Keratinocyte (primary cell): ENCODE results near the gene CNDP2. TPM values are rescaled to one million over a fixed set of nuclear protein-coding genes. Genes with fewer than 3 reads are reported as not detected.

Experiments
- DNase-seq: peaks from one replicate; pipeline ENCODE4 v3.0.0-alpha.2; 2011; ENCODE audit warnings: low read depth, missing footprints, low spot score
- FAIRE-seq: peaks from 2 replicates; lab custom pipeline; 2011; peaks lifted over from hg19 to GRCh38; lab: Jason Lieb, UNC
- H2AFZ ChIP-seq: 2 replicates; pipeline ENCODE4 v1.6.0; 2012; ENCODE audit warnings: low read length, control low read depth, inconsistent platforms; ENCODE audit not compliant: control insufficient read depth
- H3K27ac ChIP-seq: 2 replicates; pipeline ENCODE4 v1.5.1; 2011; ENCODE audit warnings: low read length; ENCODE audit not compliant: control insufficient read depth, insufficient read depth
- H3K27me3 ChIP-seq: 3 replicates; pipeline ENCODE4 v1.6.0; 2011; ENCODE audit warnings: low read length; ENCODE audit not compliant: control insufficient read depth, insufficient read depth; ENCODE audit errors: extremely low read depth
- H3K36me3 ChIP-seq, 2 experiments: 2 replicates in 1 of 2; 3 replicates in 1 of 2; pipeline ENCODE4 v1.5.1; 2011; ENCODE audit warnings: low read length in 2 of 2, mild to moderate bottlenecking in 1 of 2; ENCODE audit not compliant: control insufficient read depth in 2 of 2, insufficient read depth in 2 of 2; ENCODE audit errors: extremely low read depth in 1 of 2
- H3K4me1 ChIP-seq: 3 replicates; pipeline ENCODE4 v1.5.1; 2011; ENCODE audit warnings: low read length; ENCODE audit not compliant: control insufficient read depth, insufficient read depth; ENCODE audit errors: extremely low read depth
- H3K4me2 ChIP-seq: 3 replicates; pipeline ENCODE4 v1.6.0; 2011; ENCODE audit warnings: low read depth, low read length; ENCODE audit not compliant: control insufficient read depth, insufficient read depth; ENCODE audit errors: extremely low read depth
- H3K4me3 ChIP-seq, 3 experiments: fragments of 200-600 bp in 1 of 3; sonication (generic) in 1 of 3; 2 replicates in 2 of 3; 3 replicates in 1 of 3; pipeline ENCODE4 v1.5.1; 2011 to 2016; ENCODE audit warnings: low read length in 3 of 3, mild to moderate bottlenecking in 3 of 3, control low read depth in 2 of 3, inconsistent platforms in 1 of 3, low read depth in 1 of 3, mixed read lengths in 1 of 3, mixed run types in 1 of 3, moderate library complexity in 1 of 3; ENCODE audit not compliant: control insufficient read depth in 2 of 3, insufficient read depth in 2 of 3; ENCODE audit errors: extremely low read depth in 1 of 3
- H3K79me2 ChIP-seq: 2 replicates; pipeline ENCODE4 v1.6.0; 2012; ENCODE audit warnings: low read length; ENCODE audit not compliant: control insufficient read depth, insufficient read depth
- H3K9ac ChIP-seq: 3 replicates; pipeline ENCODE4 v1.6.0; 2011; ENCODE audit warnings: low read length; ENCODE audit not compliant: control insufficient read depth, insufficient read depth; ENCODE audit errors: extremely low read depth
- H3K9me1 ChIP-seq: 3 replicates; pipeline ENCODE4 v1.6.0; 2011; ENCODE audit warnings: low read length; ENCODE audit not compliant: control insufficient read depth, insufficient read depth; ENCODE audit errors: extremely low read depth
- H3K9me3 ChIP-seq: 2 replicates; pipeline ENCODE4 v1.5.1; 2012; ENCODE audit warnings: low read depth, low read length; ENCODE audit not compliant: control insufficient read depth
- H4K20me1 ChIP-seq: 3 replicates; pipeline ENCODE4 v1.6.0; 2011; ENCODE audit warnings: low read length; ENCODE audit not compliant: control insufficient read depth, insufficient read depth; ENCODE audit errors: extremely low read depth
- EZH2 ChIP-seq: IDR thresholded peaks from one replicate; pipeline ENCODE4 v1.6.1; 2012; ENCODE audit warnings: inconsistent platforms, mild to moderate bottlenecking, low read length, moderate library complexity
- dilution Hi-C: fragments of 300-500 bp; cut with MboI; formaldehyde crosslinking; loops from one replicate; pipeline ENCODE4 v1.7.0; 2020; ENCODE audit warnings: low sequenced_read_pairs; ENCODE audit not compliant: extremely low pct_ligation_motif_present
- polyA plus RNA-seq, 5 experiments: library from polyadenylated mRNA; depleted of rRNA in 3 of 5; stranded (reverse) in 3 of 5; stranded (forward) in 1 of 5; unstranded in 1 of 5; fragments of >200 nt; gene quantifications; 1 replicate in 1 of 5; 2 replicates in 3 of 5; 3 replicates in 1 of 5; pipeline versions ENCODE4 v1.2.1 to v1.2.3, GENCODE V29; 2011 to 2012; ENCODE audit warnings: missing spikeins in 2 of 5, low read depth in 1 of 5, low replicate concordance in 1 of 5
- TF ChIP-seq, protein P1 (sequence below), 3 experiments: IDR thresholded peaks in 1 of 3; conservative IDR thresholded peaks in 1 of 3; optimal IDR thresholded peaks in 1 of 3; 2 replicates in 2 of 3; 3 replicates in 1 of 3; pipeline versions ENCODE3 to v1.5.1; 2011; ENCODE audit warnings: low read length in 3 of 3, mild to moderate bottlenecking in 3 of 3, moderate library complexity in 2 of 3, control low read depth in 1 of 3, inconsistent platforms in 1 of 3; ENCODE audit not compliant: insufficient read depth in 2 of 3; ENCODE audit errors: extremely low read depth in 1 of 3

The CNDP2 gene
- polyA plus RNA-seq, 1 donor (not counting 4 experiments of a cell fraction or from before 2014, with no cell fraction given), result 126 TPM

DNA sequence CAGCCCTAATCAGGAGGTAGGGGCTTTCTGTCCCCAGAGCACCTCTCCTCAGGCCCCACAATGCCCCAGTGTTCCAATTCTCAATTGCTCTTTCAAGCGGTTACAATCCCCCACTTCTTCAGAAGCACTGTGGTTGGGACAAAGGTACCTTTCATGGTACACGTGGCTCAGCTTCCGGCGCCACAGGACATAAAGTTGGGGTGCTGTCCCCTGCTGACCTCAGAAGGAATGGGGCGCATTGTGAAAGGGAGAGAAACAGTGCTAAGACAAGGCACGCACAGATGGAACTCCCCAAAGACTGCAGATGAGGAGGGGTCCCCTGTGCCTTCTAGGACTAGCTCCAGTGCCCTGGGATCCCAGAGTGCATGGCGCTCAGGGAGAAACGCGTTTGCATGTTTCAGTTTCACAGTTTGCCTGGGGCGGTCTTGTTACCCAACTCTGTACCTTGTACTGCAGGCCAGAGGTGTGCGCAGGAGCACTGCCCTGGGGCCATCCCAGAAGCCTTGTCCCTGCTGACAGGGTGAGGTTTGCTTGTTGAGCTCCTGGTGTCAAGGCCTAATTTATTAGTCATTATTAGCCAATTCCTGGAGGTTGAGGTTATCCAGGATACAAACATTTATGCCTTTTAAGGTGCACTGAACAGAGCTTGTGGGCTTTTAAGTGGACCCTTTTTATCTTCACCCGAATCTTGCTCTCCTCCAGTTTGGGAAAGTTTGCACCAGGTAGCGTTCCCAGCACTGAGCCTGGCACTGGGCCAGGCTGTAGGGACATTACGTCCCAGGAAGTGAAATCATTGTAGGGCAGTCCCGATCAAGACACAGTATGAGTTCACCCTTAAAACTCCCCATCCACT is 45.8 kb downstream of the CNDP2 start:
- Histone ChIP-seq H3K79me2 (no peaks in the 10 kb centered on the region), H3K27ac (no peak overlapping the region), H2AFZ (no peak overlapping the region), H3K9ac (no peak overlapping the region), H3K36me3 (no peaks in the 10 kb centered on the region), H4K20me1 (no peaks in the 10 kb centered on the region), H3K27me3 (peaks cover 9% of the 10 kb centered on the region), H3K4me2 (no peak overlapping the region), H3K9me1 (no peaks in the 10 kb centered on the region), H3K4me1 (peaks cover 6% of the 10 kb centered on the region), H3K4me3 (no peak overlapping the region), H3K9me3 (no peaks in the 10 kb centered on the region)
- DNase-seq (no peak), FAIRE-seq (no peak)
- dilution Hi-C loops, result no loop called here
- TF ChIP-seq, protein P1, sequence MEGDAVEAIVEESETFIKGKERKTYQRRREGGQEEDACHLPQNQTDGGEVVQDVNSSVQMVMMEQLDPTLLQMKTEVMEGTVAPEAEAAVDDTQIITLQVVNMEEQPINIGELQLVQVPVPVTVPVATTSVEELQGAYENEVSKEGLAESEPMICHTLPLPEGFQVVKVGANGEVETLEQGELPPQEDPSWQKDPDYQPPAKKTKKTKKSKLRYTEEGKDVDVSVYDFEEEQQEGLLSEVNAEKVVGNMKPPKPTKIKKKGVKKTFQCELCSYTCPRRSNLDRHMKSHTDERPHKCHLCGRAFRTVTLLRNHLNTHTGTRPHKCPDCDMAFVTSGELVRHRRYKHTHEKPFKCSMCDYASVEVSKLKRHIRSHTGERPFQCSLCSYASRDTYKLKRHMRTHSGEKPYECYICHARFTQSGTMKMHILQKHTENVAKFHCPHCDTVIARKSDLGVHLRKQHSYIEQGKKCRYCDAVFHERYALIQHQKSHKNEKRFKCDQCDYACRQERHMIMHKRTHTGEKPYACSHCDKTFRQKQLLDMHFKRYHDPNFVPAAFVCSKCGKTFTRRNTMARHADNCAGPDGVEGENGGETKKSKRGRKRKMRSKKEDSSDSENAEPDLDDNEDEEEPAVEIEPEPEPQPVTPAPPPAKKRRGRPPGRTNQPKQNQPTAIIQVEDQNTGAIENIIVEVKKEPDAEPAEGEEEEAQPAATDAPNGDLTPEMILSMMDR (optimal IDR thresholded peaks at IDR 0.05 in 1 of 3, IDR thresholded peaks at IDR 0.05 in 1 of 3, conservative IDR thresholded peaks at IDR 0.05 in 1 of 3; ENCODE audit: extremely low read depth in 1 of 3, insufficient read depth in 2 of 3, low read length in 3 of 3), result no peak
- TF ChIP-seq EZH2, result no peak

DNA sequence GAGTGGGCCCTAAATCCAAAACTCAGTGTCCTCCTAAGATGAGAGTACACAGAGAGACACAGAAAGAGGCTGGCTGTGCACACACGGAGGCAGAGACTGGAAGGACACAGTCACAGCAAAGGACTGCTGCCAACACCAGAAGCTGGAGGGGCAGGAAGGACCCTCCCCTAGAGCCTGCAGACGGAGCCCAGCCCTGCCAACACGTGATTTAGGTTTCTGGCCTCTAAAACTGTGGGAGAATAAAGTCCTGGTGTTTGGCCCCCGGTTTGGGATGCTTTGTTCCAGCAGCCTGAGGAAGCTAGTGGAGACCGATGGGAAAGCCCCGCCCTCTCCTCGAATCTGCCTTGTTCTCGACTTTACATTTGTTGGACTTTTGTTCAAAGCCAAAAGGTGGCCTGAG is 48.7 kb downstream of the CNDP2 start:
- Histone ChIP-seq H3K9me3 (no peaks in the 10 kb centered on the region), H3K27me3 (peaks cover 4% of the 10 kb centered on the region), H3K9ac (no peak overlapping the region), H3K9me1 (no peaks in the 10 kb centered on the region), H3K79me2 (no peaks in the 10 kb centered on the region), H4K20me1 (no peaks in the 10 kb centered on the region), H3K36me3 (no peaks in the 10 kb centered on the region), H2AFZ (no peak overlapping the region), H3K4me3 (no peak overlapping the region), H3K4me1 (peaks cover 6% of the 10 kb centered on the region), H3K4me2 (no peak overlapping the region), H3K27ac (no peak overlapping the region)
- TF ChIP-seq, protein P1 (optimal IDR thresholded peaks at IDR 0.05 in 1 of 3, IDR thresholded peaks at IDR 0.05 in 1 of 3, conservative IDR thresholded peaks at IDR 0.05 in 1 of 3; ENCODE audit: extremely low read depth in 1 of 3, insufficient read depth in 2 of 3, low read length in 3 of 3), result no peak
- no peak for TF ChIP-seq EZH2
- FAIRE-seq (no peak), DNase-seq (no peak)
- dilution Hi-C loops, result no loop called here
